Neuronal stem cell (in vitro differentiated cells): ENCODE results near the gene MELTF.

Source experiments
- DNase-seq: peaks from one replicate; pipeline ENCODE4 v3.0.0-alpha.2; 2013; ENCODE audit warnings: low spot score
- H2AFZ ChIP-seq: one replicate; pipeline ENCODE4 v1.6.1; 2013; ENCODE audit warnings: mild to moderate bottlenecking, low read length, inconsistent platforms
- H2AK5ac ChIP-seq: 2 replicates; pipeline ENCODE4 v1.6.1; 2013; ENCODE audit warnings: low read depth, mild to moderate bottlenecking, inconsistent platforms, low read length, moderate library complexity, mixed read lengths
- H2BK120ac ChIP-seq: 2 replicates; pipeline ENCODE4 v1.6.1; 2013; ENCODE audit warnings: low read depth, mild to moderate bottlenecking, inconsistent platforms, low read length, moderate library complexity, mixed read lengths
- H2BK12ac ChIP-seq: one replicate; pipeline ENCODE4 v1.6.1; 2013; ENCODE audit warnings: low read length, inconsistent platforms
- H2BK15ac ChIP-seq: 2 replicates; pipeline ENCODE4 v1.6.1; 2013; ENCODE audit warnings: mild to moderate bottlenecking, low read length, inconsistent platforms, mixed read lengths
- H2BK5ac ChIP-seq: one replicate; pipeline ENCODE4 v1.6.1; 2013; ENCODE audit warnings: inconsistent platforms, mild to moderate bottlenecking, low read length, moderate library complexity
- H3K14ac ChIP-seq: one replicate; pipeline ENCODE4 v1.6.1; 2013; ENCODE audit warnings: low read length, inconsistent platforms
- H3K18ac ChIP-seq: 2 replicates; pipeline ENCODE4 v1.6.1; 2013; ENCODE audit warnings: low read length, inconsistent platforms
- H3K23ac ChIP-seq: 2 replicates; pipeline ENCODE4 v1.6.1; 2013; ENCODE audit warnings: low read depth, mild to moderate bottlenecking, mixed read lengths, low read length, inconsistent platforms; ENCODE audit not compliant: poor library complexity
- H3K27ac ChIP-seq: replicated peaks from 3 replicates; pipeline ENCODE4 v1.5.1; 2013; ENCODE audit warnings: low read length, inconsistent platforms
- H3K27me3 ChIP-seq, 3 experiments: 2 replicates each; pipeline ENCODE4 v1.6.1; 2013; ENCODE audit warnings: low read length in 3 of 3, mild to moderate bottlenecking in 2 of 3, inconsistent platforms in 1 of 3, low read depth in 1 of 3, mixed read lengths in 1 of 3, moderate library complexity in 1 of 3; ENCODE audit not compliant: control insufficient read depth in 3 of 3, insufficient read depth in 3 of 3
- H3K36me3 ChIP-seq, 2 donors: replicated peaks in 1 of 2; 2 replicates each; pipeline ENCODE4 v1.6.1; 2013; ENCODE audit warnings: low read length in 2 of 2; ENCODE audit not compliant: control insufficient read depth in 2 of 2, insufficient read depth in 2 of 2
- H3K4ac ChIP-seq: 2 replicates; pipeline ENCODE4 v1.6.1; 2013; ENCODE audit warnings: inconsistent platforms, mild to moderate bottlenecking, low read length, moderate library complexity
- H3K4me1 ChIP-seq, 2 donors: 1 replicate in 1 of 2; 2 replicates in 1 of 2; pipeline ENCODE4 v1.6.1; 2013; ENCODE audit warnings: low read length in 2 of 2, low read depth in 1 of 2; ENCODE audit not compliant: control insufficient read depth in 2 of 2, insufficient read depth in 1 of 2
- H3K4me2 ChIP-seq: one replicate; pipeline ENCODE4 v1.6.1; 2013; ENCODE audit warnings: mild to moderate bottlenecking, low read length, inconsistent platforms; ENCODE audit not compliant: insufficient read depth, poor library complexity, severe bottlenecking
- H3K4me3 ChIP-seq, 2 donors: 2 replicates each; pipeline ENCODE4 v1.5.1; 2013; ENCODE audit warnings: low read length in 2 of 2, mild to moderate bottlenecking in 2 of 2, inconsistent platforms in 1 of 2, moderate library complexity in 1 of 2
- H3K79me1 ChIP-seq: one replicate; pipeline ENCODE4 v1.6.1; 2013; ENCODE audit warnings: low read depth, mild to moderate bottlenecking, inconsistent platforms, low read length, moderate library complexity
- H3K9ac ChIP-seq: one replicate; pipeline ENCODE4 v1.6.1; 2013; ENCODE audit warnings: mild to moderate bottlenecking, low read depth, low read length, inconsistent platforms; ENCODE audit not compliant: poor library complexity
- H3K9me3 ChIP-seq, 2 donors: replicated peaks in 1 of 2; 2 replicates each; pipeline versions ENCODE3 to v1.6.1; 2013; ENCODE audit warnings: low read length in 2 of 2, mild to moderate bottlenecking in 2 of 2, inconsistent platforms in 1 of 2, low read depth in 1 of 2, mixed read lengths in 1 of 2, moderate library complexity in 1 of 2; ENCODE audit not compliant: control insufficient read depth in 2 of 2, insufficient read depth in 1 of 2
- H4K8ac ChIP-seq: one replicate; pipeline ENCODE4 v1.6.1; 2013; ENCODE audit warnings: low read depth, mild to moderate bottlenecking, inconsistent platforms, low read length, moderate library complexity
- H4K91ac ChIP-seq: one replicate; pipeline ENCODE4 v1.6.1; 2013; ENCODE audit warnings: low read length, low read depth, mild to moderate bottlenecking, inconsistent platforms; ENCODE audit not compliant: poor library complexity
- WGBS, 2 donors: extraction: QIAGEN DNeasy Blood & Tissue Kit; methylation state at CpG; one replicate each; pipeline ENCODE4 v1.1.7; 2013; ENCODE audit warnings: missing lambda C conversion rate in 2 of 2, mixed read lengths in 1 of 2; ENCODE audit not compliant: insufficient read length in 2 of 2, insufficient replicate concordance in 1 of 2; ENCODE audit errors: extremely low coverage in 2 of 2; 5-methylcytosine and 5-hydroxymethylcytosine counted together

The MELTF gene

GRCh38 chr3:196983186-196983585 is 46.4 kb downstream of the MELTF start:
- no peak overlapping the region for H2AK5ac ChIP-seq
- H2BK15ac ChIP-seq: no peak overlapping the region
- no peak overlapping the region for H3K23ac ChIP-seq
- DNase-seq: no peak
- no peak overlapping the region for H3K18ac ChIP-seq
- H3K4ac ChIP-seq: no peak overlapping the region
- no peak overlapping the region for H3K4me3 ChIP-seq
- no peak overlapping the region for H3K14ac ChIP-seq
- H3K4me1 ChIP-seq: peaks cover 2 to 4% of the 10 kb centered on the region in 2 donors
- no peak overlapping the region for H4K91ac ChIP-seq
- H2BK12ac ChIP-seq: no peak overlapping the region
- no peak overlapping the region for H3K9ac ChIP-seq
- H3K27ac ChIP-seq: no peak overlapping the region
- H3K4me2 ChIP-seq: no peak overlapping the region
- no peak overlapping the region for H2BK120ac ChIP-seq
- H2AFZ ChIP-seq: no peak overlapping the region
- H3K27me3 ChIP-seq: peaks cover 0 to 5% (median 0%) of the 10 kb centered on the region in 3 experiments
- peaks cover 0 to 3% of the 10 kb centered on the region in 2 donors for H3K9me3 ChIP-seq
- H3K36me3 ChIP-seq: no peaks in the 10 kb centered on the region
- no peak overlapping the region for H2BK5ac ChIP-seq
- H4K8ac ChIP-seq: no peak overlapping the region
- WGBS, 2 donors: no CpG with 5 or more reads among the region's 1 CpG
- H3K79me1 ChIP-seq: no peaks in the 10 kb centered on the region

GRCh38 chr3:196981657-196982056 is 48.0 kb downstream of the MELTF start:
- no peak overlapping the region for H2AK5ac ChIP-seq
- H4K8ac ChIP-seq: no peak overlapping the region
- no peak overlapping the region for H3K18ac ChIP-seq
- H2BK5ac ChIP-seq: no peak overlapping the region
- H3K36me3 ChIP-seq: no peaks in the 10 kb centered on the region
- H3K4me3 ChIP-seq: no peak overlapping the region
- no peak overlapping the region for H3K4ac ChIP-seq
- no CpG with 5 or more reads among the region's 13 CpGs for WGBS, 2 donors
- no peak overlapping the region for H3K14ac ChIP-seq
- H2BK15ac ChIP-seq: no peak overlapping the region
- no peak overlapping the region for H3K4me2 ChIP-seq
- H3K27me3 ChIP-seq: no peaks in the 10 kb centered on the region
- H3K9ac ChIP-seq: no peak overlapping the region
- no peak overlapping the region for H2AFZ ChIP-seq
- peaks cover 0 to 4% of the 10 kb centered on the region in 2 donors for H3K4me1 ChIP-seq
- peaks cover 0 to 3% of the 10 kb centered on the region in 2 donors for H3K9me3 ChIP-seq
- no peaks in the 10 kb centered on the region for H3K79me1 ChIP-seq
- H4K91ac ChIP-seq: no peak overlapping the region
- H3K27ac ChIP-seq: no peak overlapping the region
- H2BK120ac ChIP-seq: no peak overlapping the region
- no peak for DNase-seq
- H3K23ac ChIP-seq: no peak overlapping the region
- no peak overlapping the region for H2BK12ac ChIP-seq

GRCh38 chr3:196979545-196979944 is 50.1 kb downstream of the MELTF start:
- Histone ChIP-seq H3K18ac (no peak overlapping the region), H3K4me2 (no peak overlapping the region), H3K4me3 (no peak overlapping the region)

GRCh38 chr3:196976941-196977340 is 52.7 kb downstream of the MELTF start:
- no peak overlapping the region for H2BK120ac ChIP-seq
- H2AK5ac ChIP-seq: no peak overlapping the region
- H3K79me1 ChIP-seq: no peaks in the 10 kb centered on the region
- H3K27ac ChIP-seq: no peak overlapping the region
- H2BK15ac ChIP-seq: peak overlapping the region; percentile 49
- no peak overlapping the region for H3K4me3 ChIP-seq
- no peak overlapping the region for H3K23ac ChIP-seq
- peak overlapping the region; percentile 31 for H3K14ac ChIP-seq
- no peaks in the 10 kb centered on the region for H3K27me3 ChIP-seq
- no peak for DNase-seq
- H4K8ac ChIP-seq: no peak overlapping the region
- H3K9me3 ChIP-seq: peaks cover 0 to 2% of the 10 kb centered on the region in 2 donors
- peak overlapping the region; percentile 46 for H2AFZ ChIP-seq
- H2BK12ac ChIP-seq: no peak overlapping the region
- WGBS, 2 donors: no CpG with 5 or more reads among the region's 11 CpGs
- H3K36me3 ChIP-seq: no peaks in the 10 kb centered on the region
- H3K18ac ChIP-seq: no peak overlapping the region
- no peak overlapping the region for H4K91ac ChIP-seq
- no peak overlapping the region for H2BK5ac ChIP-seq
- peaks cover 0 to 4% of the 10 kb centered on the region in 2 donors for H3K4me1 ChIP-seq
- H3K4me2 ChIP-seq: no peak overlapping the region
- no peak overlapping the region for H3K4ac ChIP-seq
- H3K9ac ChIP-seq: no peak overlapping the region

More at GRCh38 chr3:196979545-196979944, 50.1 kb downstream of the MELTF start:
- H3K36me3 ChIP-seq: no peaks in the 10 kb centered on the region
- no peak overlapping the region for H4K8ac ChIP-seq
- H2AFZ ChIP-seq: peak overlapping the region; percentile 87
- H2BK120ac ChIP-seq: no peak overlapping the region
- H4K91ac ChIP-seq: no peak overlapping the region
- no peak overlapping the region for H2BK5ac ChIP-seq
- no peak overlapping the region for H2BK12ac ChIP-seq
- H3K27me3 ChIP-seq: no peaks in the 10 kb centered on the region
- H2BK15ac ChIP-seq: no peak overlapping the region
- H3K9me3 ChIP-seq: peaks cover 0 to 3% of the 10 kb centered on the region in 2 donors
- H3K4ac ChIP-seq: no peak overlapping the region
- H3K79me1 ChIP-seq: no peaks in the 10 kb centered on the region
- H2AK5ac ChIP-seq: no peak overlapping the region
- no peak for DNase-seq
- WGBS, 2 donors: no CpG with 5 or more reads among the region's 10 CpGs
- no peak overlapping the region for H3K27ac ChIP-seq
- H3K14ac ChIP-seq: no peak overlapping the region
- no peak overlapping the region for H3K9ac ChIP-seq
- peaks cover 0 to 4% of the 10 kb centered on the region in 2 donors for H3K4me1 ChIP-seq
- no peak overlapping the region for H3K23ac ChIP-seq
